Germinal center (tissue), 1 donor: Measurements from ENCODE around the gene ZNF385C.
"Not testable (repeated sequence)": the region's sequence is repeated elsewhere in the genome, so short reads cannot be mapped to it uniquely, and the experiment has no call there.

Experiments
- DNase-seq: peaks from one replicate; pipeline ENCODE4 v3.0.0; 2012; ENCODE audit warnings: mixed read lengths, low spot score

Gene ZNF385C

GRCh38 chr17:42019509-42020404, 78.5 kb downstream of the ZNF385C start, which contains the start of gene NKIRAS2:
TSS of gene NKIRAS2 (plus strand) at chr17:42020090. CDS start at chr17:42021578, 1,488 bp downstream.
- DNase-seq: peak; percentile 94

- DNase-seq: no peak
Observed at GRCh38 chr17:42018988-42019387, 79.3 kb downstream of the ZNF385C start.

- DNase-seq: no peak
Observed at GRCh38 chr17:42018339-42018738, 79.9 kb downstream of the ZNF385C start.

- peak; percentile 40 for DNase-seq
Observed at GRCh38 chr17:42017866-42018200, 80.4 kb downstream of the ZNF385C start.

GRCh38 chr17:42016941-42017865, 81.1 kb downstream of the ZNF385C start, which contains the start of gene DNAJC7:
TSS of gene DNAJC7 (minus strand) at chr17:42017439. CDS start at chr17:42017416, 23 bp downstream.
- peak; percentile 93 for DNase-seq

- DNase-seq: no peak
Observed at GRCh38 chr17:42016411-42016831, 81.9 kb downstream of the ZNF385C start.

- not testable (repeated sequence) for DNase-seq
Observed at GRCh38 chr17:42013740-42014139, 84.5 kb downstream of the ZNF385C start.

- not testable (repeated sequence) for DNase-seq
Observed at GRCh38 chr17:42012363-42012762, 85.9 kb downstream of the ZNF385C start.

- DNase-seq: no peak
Observed at GRCh38 chr17:42010898-42011516, 87.3 kb downstream of the ZNF385C start.

- DNase-seq: not testable (repeated sequence)
Observed at GRCh38 chr17:42010266-42010680, 88.0 kb downstream of the ZNF385C start.

GRCh38 chr17:42009170-42009569, 89.1 kb downstream of the ZNF385C start:
- DNase-seq: no peak

GRCh38 chr17:42005166-42005565, 93.1 kb downstream of the ZNF385C start:
- DNase-seq: no peak

GRCh38 chr17:42002792-42003301, 95.4 kb downstream of the ZNF385C start:
- no peak for DNase-seq

- no peak for DNase-seq
Observed at GRCh38 chr17:42002175-42002791, 96.0 kb downstream of the ZNF385C start.

- DNase-seq: no peak
Observed at GRCh38 chr17:42001729-42002128, 96.5 kb downstream of the ZNF385C start.

- no peak for DNase-seq
Observed at GRCh38 chr17:42000413-42001133, 97.7 kb downstream of the ZNF385C start.

GRCh38 chr17:41998497-41998896, 99.8 kb downstream of the ZNF385C start:
- DNase-seq: no peak

GRCh38 chr17:41996855-41997164, 101.5 kb downstream of the ZNF385C start:
- DNase-seq: no peak

- no peak for DNase-seq
Observed at GRCh38 chr17:41992576-41992975, 105.7 kb downstream of the ZNF385C start.

GRCh38 chr17:41989702-41990419, 108.4 kb downstream of the ZNF385C start:
- no peak for DNase-seq
